Choroid plexus epithelial cell (primary cell): Measurements from ENCODE around the gene PRXL2C.
A peak's percentile ranks its signal among the peaks of the same experiment; 100 is the strongest.
"Not testable (repeated sequence)": the region's sequence is repeated elsewhere in the genome, so short reads cannot be mapped to it uniquely, and the experiment has no call there.

ENCODE experiments used
- DNase-seq: peaks from one replicate; pipeline ENCODE4 v3.0.0-alpha.2; 2010; ENCODE audit warnings: low read depth
- H3K4me3 ChIP-seq: 2 replicates; pipeline ENCODE4 v1.5.1; 2011; ENCODE audit warnings: low read depth, mild to moderate bottlenecking, control low read depth, low read length, moderate library complexity
- TF ChIP-seq, protein P1 (sequence below): conservative IDR thresholded peaks from 2 replicates; pipeline ENCODE4 v1.5.1; 2011; ENCODE audit warnings: low read depth, mild to moderate bottlenecking, control low read depth, inconsistent platforms, low read length, moderate library complexity

PRXL2C gene

DNA sequence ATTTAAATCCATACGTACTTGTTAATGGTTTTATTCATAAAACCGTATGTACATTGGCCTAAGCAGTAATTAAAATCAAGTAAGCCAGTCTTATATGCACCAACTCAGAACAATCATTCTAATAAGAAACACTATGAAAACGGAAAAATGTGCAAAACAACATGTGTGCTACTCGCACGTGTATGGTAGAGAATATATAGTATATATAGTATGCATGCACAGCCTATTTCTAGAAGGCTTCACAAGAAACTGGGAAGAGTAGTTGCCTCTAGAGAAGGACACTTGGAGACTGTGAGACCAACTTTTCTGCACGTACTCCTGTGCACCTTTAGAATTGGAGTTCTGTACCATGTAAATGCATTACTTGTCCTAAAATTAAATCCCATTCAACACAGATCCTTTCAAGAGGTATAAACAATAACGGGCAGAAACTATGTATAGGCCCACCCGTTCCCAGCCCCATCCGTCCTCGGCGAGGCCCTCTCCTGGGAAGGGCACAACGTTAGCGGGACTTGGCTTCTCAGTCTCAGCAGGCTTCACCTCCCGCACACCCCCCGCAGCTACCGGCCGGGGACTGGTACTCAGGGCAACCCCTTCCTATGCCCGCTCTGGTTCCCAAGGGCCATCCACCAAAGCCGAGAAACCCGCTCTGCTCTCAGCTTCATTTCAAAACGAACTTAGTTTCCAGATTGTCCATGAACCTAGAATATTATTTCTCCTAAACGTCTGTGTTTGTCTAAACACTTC, 37.5 kb downstream of the PRXL2C start:
- DNase-seq: no peak
- TF ChIP-seq, protein P1, sequence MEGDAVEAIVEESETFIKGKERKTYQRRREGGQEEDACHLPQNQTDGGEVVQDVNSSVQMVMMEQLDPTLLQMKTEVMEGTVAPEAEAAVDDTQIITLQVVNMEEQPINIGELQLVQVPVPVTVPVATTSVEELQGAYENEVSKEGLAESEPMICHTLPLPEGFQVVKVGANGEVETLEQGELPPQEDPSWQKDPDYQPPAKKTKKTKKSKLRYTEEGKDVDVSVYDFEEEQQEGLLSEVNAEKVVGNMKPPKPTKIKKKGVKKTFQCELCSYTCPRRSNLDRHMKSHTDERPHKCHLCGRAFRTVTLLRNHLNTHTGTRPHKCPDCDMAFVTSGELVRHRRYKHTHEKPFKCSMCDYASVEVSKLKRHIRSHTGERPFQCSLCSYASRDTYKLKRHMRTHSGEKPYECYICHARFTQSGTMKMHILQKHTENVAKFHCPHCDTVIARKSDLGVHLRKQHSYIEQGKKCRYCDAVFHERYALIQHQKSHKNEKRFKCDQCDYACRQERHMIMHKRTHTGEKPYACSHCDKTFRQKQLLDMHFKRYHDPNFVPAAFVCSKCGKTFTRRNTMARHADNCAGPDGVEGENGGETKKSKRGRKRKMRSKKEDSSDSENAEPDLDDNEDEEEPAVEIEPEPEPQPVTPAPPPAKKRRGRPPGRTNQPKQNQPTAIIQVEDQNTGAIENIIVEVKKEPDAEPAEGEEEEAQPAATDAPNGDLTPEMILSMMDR: no peak
- peak overlapping the region; percentile 73 for H3K4me3 ChIP-seq

DNA sequence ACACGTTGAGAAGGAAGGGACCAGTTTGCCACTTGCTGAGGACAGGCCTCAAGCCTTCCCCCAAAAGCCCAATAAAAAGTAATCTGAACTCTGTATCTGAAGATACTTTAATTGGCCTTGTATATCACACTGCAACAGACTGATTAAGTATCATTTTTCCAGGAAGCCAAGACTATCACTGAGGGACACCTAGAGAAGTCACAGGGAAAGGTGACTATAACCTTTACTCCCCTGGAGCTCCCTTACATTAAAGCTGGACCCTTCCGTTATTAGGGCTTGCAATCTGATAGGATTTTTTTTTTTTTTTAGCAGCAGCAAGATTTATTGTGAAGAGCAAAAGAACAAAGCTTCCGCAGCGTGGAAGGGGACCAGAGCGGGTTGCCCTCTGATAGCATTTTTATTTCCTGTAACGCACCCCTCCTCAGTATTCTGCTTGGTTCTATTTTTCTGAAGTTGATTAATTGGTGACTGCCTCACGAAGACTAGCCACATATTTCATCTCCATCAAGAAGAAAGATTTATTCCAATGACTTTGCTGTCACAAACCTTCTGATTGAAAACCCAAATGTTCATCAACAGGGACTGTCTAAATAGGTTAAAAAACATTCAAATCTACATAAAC, 38.2 kb downstream of the PRXL2C start:
- DNase-seq: no peak
- TF ChIP-seq, protein P1: no peak
- no peak overlapping the region for H3K4me3 ChIP-seq

DNA sequence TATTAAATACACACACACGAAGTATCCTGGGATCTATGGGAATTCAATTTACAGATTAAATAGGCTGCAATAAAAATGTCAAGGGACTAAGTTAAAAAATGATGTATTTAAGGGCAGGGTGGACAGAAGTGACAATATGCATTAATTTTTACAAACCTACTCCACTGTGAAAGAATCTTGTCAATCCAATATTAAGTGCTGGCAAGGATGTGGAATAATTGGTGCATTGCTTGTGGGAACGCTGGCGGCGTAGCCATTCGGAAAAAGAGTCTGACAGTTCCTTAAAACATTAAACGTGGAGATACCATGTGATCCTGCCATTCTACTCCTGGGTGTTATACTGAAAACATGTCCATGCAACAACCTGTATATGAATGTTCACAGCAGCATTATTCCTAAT, 39.7 kb downstream of the PRXL2C start:
- no peak for DNase-seq
- no peak overlapping the region for H3K4me3 ChIP-seq
- TF ChIP-seq, protein P1: no peak

GRCh38 chr9:96614664-96615063, 40.5 kb downstream of the PRXL2C start:
- H3K4me3 ChIP-seq, DNase-seq: not testable (repeated sequence)

- DNase-seq: no peak
- no peak overlapping the region for H3K4me3 ChIP-seq
- TF ChIP-seq, protein P1: no peak
Observed at GRCh38 chr9:96612966-96613589, 42.0 kb downstream of the PRXL2C start.

- peak; percentile 89 for DNase-seq
- TF ChIP-seq, protein P1: no peak
- H3K4me3 ChIP-seq: peak overlapping the region; percentile 4
Observed at GRCh38 chr9:96612105-96612965, 42.8 kb downstream of the PRXL2C start.

DNA sequence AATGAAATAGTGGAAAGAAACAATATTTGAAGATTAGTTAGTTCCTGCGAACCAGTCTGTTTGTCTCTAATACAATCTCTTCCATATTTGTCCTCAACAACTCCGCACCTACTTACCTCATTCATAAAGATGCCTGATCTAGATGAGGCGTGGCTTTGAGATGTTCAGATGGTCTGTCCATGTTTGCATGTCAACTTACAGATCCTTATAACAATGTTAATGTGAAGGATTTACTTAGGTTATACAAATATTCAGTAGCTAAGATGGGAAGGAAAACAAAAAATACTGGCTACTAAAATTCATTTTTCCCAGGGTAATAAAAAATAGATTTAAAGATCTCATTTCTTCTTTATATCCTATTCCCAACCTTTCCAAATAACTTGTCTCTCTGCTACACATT, 43.8 kb downstream of the PRXL2C start:
- no peak for DNase-seq
- H3K4me3 ChIP-seq: no peak overlapping the region
- TF ChIP-seq, protein P1: no peak
